HFFc6 (cell line): ENCODE measurements around the gene PICALM. TPM values are rescaled to one million over a fixed set of nuclear protein-coding genes. Genes with fewer than 3 reads are reported as not detected.

Source experiments
- DNase-seq: peaks from one replicate; pipeline ENCODE4 v3.0.0-alpha.2; 2018
- H3K27ac Mint-ChIP-seq: 2 replicates; pipeline ENCODE4 v1.8.0; 2020; ENCODE audit warnings: mild to moderate bottlenecking, mixed read lengths
- H3K27me3 Mint-ChIP-seq: 2 replicates; pipeline ENCODE4 v1.8.0; 2021; ENCODE audit warnings: mild to moderate bottlenecking, moderate library complexity, mixed read lengths; ENCODE audit not compliant: insufficient read depth
- H3K36me3 Mint-ChIP-seq: 2 replicates; pipeline ENCODE4 v1.8.0; 2021; ENCODE audit warnings: low read depth, mixed read lengths
- H3K4me1 Mint-ChIP-seq: 2 replicates; pipeline ENCODE4 v1.8.0; 2020; ENCODE audit warnings: low read depth, mixed read lengths
- H3K4me3 Mint-ChIP-seq: 2 replicates; pipeline ENCODE4 v1.8.0; 2020; ENCODE audit warnings: mild to moderate bottlenecking, moderate library complexity, mixed read lengths
- H3K9me3 Mint-ChIP-seq: 2 replicates; pipeline ENCODE4 v1.8.0; 2020; ENCODE audit warnings: mild to moderate bottlenecking, mixed read lengths
- total RNA-seq, 6 experiments: library from RNA; stranded (reverse); fragmentation: NEBNext Ultra II Directional; extraction: Animal tissue kit (Norgen Biotek cat#: 25700); gene quantifications; 2 replicates in 1 of 6; 3 replicates in 5 of 6; pipeline ENCODE4 v1.2.3, GENCODE V29; 2021
- TF ChIP-seq, protein P1 (sequence below): fragments of 200-600 bp; sonication (generic); IDR thresholded peaks from 2 replicates; pipeline ENCODE4 v1.5.0; 2021; ENCODE audit warnings: antibody characterized with exemption, mild to moderate bottlenecking

Gene PICALM
- total RNA-seq, 6 experiments from 2014 or later: 193 to 267 (median 244) TPM

- Mint-ChIP-seq H3K9me3 (no peaks in the 10 kb centered on the region), H3K4me3 (no peak overlapping the region), H3K36me3 (peaks cover 27% of the 10 kb centered on the region), H3K27ac (peak overlapping the region; percentile 13; the same call in 1 of the 2 replicates), H3K4me1 (peaks cover 24% of the 10 kb centered on the region), H3K27me3 (no peaks in the 10 kb centered on the region; the same call in none of the 2 replicates)
- TF ChIP-seq, protein P1, sequence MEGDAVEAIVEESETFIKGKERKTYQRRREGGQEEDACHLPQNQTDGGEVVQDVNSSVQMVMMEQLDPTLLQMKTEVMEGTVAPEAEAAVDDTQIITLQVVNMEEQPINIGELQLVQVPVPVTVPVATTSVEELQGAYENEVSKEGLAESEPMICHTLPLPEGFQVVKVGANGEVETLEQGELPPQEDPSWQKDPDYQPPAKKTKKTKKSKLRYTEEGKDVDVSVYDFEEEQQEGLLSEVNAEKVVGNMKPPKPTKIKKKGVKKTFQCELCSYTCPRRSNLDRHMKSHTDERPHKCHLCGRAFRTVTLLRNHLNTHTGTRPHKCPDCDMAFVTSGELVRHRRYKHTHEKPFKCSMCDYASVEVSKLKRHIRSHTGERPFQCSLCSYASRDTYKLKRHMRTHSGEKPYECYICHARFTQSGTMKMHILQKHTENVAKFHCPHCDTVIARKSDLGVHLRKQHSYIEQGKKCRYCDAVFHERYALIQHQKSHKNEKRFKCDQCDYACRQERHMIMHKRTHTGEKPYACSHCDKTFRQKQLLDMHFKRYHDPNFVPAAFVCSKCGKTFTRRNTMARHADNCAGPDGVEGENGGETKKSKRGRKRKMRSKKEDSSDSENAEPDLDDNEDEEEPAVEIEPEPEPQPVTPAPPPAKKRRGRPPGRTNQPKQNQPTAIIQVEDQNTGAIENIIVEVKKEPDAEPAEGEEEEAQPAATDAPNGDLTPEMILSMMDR: no peak
- no peak for DNase-seq
Observed at GRCh38 chr11:86016451-86016850, 52.4 kb downstream of the PICALM start.

DNA sequence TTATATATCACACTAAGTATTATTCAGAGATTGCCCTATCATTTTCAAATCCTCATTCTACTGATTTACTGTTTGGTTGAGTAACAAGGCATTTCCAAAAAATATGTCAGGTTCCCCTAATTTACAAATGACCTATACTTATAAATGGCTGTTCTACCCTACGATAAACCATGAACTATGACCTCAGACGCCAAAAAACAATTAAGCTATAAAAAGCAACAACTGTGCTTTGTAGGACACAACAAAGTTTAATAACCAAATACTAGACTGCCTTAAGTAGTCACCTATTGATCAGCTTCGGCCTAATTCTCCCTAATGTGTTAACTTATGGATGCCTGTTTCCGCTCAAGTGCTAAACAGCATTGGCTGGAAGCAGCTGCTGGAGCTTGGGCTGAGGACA, 53.2 kb downstream of the PICALM start:
- H3K27me3 Mint-ChIP-seq: no peaks in the 10 kb centered on the region; the same call in none of the 2 replicates
- H3K9me3 Mint-ChIP-seq: no peaks in the 10 kb centered on the region
- H3K36me3 Mint-ChIP-seq: peaks cover 21% of the 10 kb centered on the region
- H3K4me1 Mint-ChIP-seq: peaks cover 24% of the 10 kb centered on the region
- H3K4me3 Mint-ChIP-seq: no peak overlapping the region
- no peak for DNase-seq
- peak overlapping the region; percentile 29; the same call in 1 of the 2 replicates for H3K27ac Mint-ChIP-seq
- TF ChIP-seq, protein P1: no peak

DNA sequence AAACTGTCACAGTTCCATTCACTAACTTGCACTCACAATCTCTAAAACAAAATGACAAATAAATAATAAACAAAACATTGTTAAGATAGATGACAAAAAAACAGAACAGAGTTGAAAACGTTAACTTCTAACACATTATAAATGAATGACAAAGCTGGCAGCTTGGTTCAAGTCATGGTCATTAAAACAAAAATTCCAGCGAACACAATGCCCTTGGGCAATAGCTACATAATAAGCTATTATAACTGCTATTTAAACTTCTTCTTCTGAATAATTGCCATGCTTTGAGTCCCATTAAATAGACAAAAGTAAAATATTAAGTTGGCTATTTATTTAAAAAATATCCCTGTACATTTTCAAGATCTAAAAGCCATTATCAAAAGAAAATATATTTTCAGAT, 54.7 kb downstream of the PICALM start:
- TF ChIP-seq, protein P1: no peak
- DNase-seq: no peak
- H3K4me3 Mint-ChIP-seq: no peak overlapping the region
- no peaks in the 10 kb centered on the region for H3K9me3 Mint-ChIP-seq
- H3K36me3 Mint-ChIP-seq: peaks cover 23% of the 10 kb centered on the region
- H3K4me1 Mint-ChIP-seq: peaks cover 24% of the 10 kb centered on the region
- no peak overlapping the region for H3K27ac Mint-ChIP-seq
- H3K27me3 Mint-ChIP-seq: peaks cover 2% of the 10 kb centered on the region

- H3K9me3 Mint-ChIP-seq: no peaks in the 10 kb centered on the region
- H3K27me3 Mint-ChIP-seq: peaks cover 2% of the 10 kb centered on the region
- no peak overlapping the region for H3K4me3 Mint-ChIP-seq
- no peak overlapping the region for H3K27ac Mint-ChIP-seq
- DNase-seq: no peak
- TF ChIP-seq, protein P1: no peak
- H3K36me3 Mint-ChIP-seq: peaks cover 23% of the 10 kb centered on the region
- peaks cover 24% of the 10 kb centered on the region for H3K4me1 Mint-ChIP-seq
Observed at GRCh38 chr11:86013713-86014112, 55.2 kb downstream of the PICALM start.

- no peak overlapping the region for H3K4me3 Mint-ChIP-seq
- no peak for DNase-seq
- TF ChIP-seq, protein P1: no peak
- no peaks in the 10 kb centered on the region for H3K9me3 Mint-ChIP-seq
- peaks cover 18% of the 10 kb centered on the region for H3K4me1 Mint-ChIP-seq
- peaks cover 5% of the 10 kb centered on the region for H3K27me3 Mint-ChIP-seq
- peaks cover 27% of the 10 kb centered on the region for H3K36me3 Mint-ChIP-seq
- H3K27ac Mint-ChIP-seq: no peak overlapping the region
Observed at GRCh38 chr11:86011175-86011574, 57.7 kb downstream of the PICALM start.

GRCh38 chr11:86003654-86004053, 65.2 kb downstream of the PICALM start:
- Mint-ChIP-seq H3K4me3 (no peak overlapping the region), H3K9me3 (no peaks in the 10 kb centered on the region), H3K27me3 (peaks cover 3% of the 10 kb centered on the region; the same call in 1 of the 2 replicates), H3K4me1 (no peaks in the 10 kb centered on the region; the same call in 1 of the 2 replicates), H3K27ac (no peak overlapping the region), H3K36me3 (peaks cover 47% of the 10 kb centered on the region)
- TF ChIP-seq, protein P1: no peak
- DNase-seq: no peak
